ENCODE data around the gene NPHS1.

Gene NPHS1

DNA sequence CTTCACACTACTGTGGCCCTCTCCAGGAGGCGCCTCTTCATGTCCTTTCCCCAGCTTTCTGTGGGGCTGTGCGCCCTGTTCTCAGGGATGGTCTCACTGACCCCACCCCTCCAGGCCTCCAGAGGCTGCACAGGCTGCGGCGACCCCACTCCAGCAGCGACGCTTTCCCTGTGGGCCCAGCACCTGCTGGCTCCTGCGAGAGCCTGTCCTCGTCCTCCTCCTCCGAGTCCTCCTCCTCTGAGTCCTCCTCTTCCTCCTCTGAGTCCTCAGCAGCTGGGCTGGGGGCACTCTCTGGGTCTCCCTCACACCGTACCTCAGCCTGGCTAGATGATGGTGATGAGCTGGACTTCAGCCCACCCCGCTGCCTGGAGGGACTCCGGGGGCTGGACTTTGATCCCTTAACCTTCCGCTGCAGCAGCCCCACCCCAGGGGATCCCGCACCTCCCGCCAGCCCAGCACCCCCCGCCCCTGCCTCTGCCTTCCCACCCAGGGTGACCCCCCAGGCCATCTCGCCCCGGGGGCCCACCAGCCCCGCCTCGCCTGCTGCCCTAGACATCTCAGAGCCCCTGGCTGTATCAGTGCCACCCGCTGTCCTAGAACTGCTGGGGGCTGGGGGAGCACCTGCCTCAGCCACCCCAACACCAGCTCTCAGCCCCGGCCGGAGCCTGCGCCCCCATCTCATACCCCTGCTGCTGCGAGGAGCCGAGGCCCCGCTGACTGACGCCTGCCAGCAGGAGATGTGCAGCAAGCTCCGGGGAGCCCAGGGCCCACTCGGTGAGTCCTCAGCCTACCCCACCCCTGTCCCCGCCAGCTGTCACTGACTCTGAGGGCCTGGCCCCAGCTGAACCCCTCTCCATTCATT lies 65.8 kb downstream of the NPHS1 start:
- DNase-seq: no peak

DNA sequence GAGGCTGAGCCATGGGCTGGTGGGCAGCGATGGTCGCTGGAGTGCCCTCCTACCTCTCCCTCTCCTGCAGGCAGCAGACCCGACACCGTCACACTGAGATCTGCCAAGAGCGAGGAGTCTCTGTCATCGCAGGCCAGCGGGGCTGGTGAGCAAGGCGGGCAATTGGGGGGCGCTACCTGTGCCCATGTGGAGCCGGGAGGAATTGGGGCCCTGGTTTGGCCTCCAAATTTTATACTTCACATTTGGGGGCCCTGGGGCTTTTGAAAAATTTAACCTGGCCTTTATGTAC lies 67.0 kb downstream of the NPHS1 start:
- DNase-seq: no peak

GRCh38 chr19:35784503-35785338 lies 67.6 kb downstream of the NPHS1 start:
- DNase-seq: no peak

DNA sequence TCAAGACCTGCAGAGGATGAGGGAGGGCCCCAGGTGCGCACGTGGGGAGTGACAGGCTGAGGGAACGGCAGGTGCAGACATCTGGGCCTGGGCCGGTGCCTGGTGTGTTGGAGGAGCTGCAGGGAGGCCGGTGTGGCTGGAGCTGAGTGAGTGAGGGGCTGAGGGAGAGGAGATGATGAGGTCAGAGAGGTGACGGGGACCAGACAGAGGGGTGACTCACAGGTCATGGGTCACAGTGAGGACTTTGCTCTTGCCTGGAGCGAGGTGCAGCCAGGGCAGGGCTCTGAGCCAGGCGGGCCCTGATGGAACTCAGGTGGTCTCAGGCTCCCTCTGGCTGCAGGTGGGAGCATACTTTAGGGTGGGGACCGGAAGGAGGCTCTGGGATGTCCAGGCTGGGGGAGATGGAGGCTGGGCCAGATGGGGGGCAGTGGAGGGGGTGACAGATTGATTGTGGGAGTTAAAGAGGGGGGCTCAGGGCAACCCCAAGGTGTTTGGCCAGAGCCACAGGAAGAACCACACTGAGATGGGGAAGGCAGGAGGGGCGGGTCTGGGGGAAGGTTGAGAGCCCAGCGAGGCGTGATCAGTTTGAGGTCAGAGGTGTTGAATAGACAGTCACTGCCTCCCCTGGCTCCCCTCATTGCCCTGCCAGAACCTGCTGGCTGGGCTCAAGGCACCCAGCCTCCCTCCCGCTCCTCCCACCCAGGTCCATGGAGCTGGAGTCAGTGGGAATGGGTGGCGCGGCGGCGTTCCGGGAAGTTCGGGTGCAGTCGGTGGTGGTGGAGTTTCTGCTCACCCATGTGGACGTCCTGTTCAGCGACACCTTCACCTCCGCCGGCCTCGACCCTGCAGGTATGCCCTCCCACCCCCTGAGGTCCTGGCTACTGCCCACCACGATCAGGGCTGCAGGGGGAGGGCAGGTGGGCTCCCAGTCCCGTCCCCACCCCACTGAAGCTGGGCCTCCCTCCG lies 68.6 kb downstream of the NPHS1 start:
- no peak for DNase-seq

DNA sequence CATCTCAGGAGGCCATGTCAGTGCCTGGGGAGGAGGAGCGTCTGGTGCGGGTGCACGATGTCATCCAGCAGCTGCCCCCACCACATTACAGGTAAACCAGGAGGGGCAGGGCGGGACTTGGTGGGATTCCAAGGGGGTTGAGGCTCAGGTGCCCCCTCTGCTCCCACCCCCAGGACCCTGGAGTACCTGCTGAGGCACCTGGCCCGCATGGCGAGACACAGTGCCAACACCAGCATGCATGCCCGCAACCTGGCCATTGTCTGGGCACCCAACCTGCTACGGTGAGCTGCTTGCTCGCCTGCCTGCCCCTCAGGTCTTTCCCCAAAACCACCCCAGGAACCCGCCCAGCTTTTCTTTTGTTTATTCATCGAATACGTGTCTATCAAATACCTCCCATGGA lies 69.7 kb downstream of the NPHS1 start:
- DNase-seq: no peak

- no peak for DNase-seq
Observed at GRCh38 chr19:35781650-35782049, 70.7 kb downstream of the NPHS1 start.

- DNase-seq: no peak
Observed at GRCh38 chr19:35780717-35781116, 71.6 kb downstream of the NPHS1 start.

DNA sequence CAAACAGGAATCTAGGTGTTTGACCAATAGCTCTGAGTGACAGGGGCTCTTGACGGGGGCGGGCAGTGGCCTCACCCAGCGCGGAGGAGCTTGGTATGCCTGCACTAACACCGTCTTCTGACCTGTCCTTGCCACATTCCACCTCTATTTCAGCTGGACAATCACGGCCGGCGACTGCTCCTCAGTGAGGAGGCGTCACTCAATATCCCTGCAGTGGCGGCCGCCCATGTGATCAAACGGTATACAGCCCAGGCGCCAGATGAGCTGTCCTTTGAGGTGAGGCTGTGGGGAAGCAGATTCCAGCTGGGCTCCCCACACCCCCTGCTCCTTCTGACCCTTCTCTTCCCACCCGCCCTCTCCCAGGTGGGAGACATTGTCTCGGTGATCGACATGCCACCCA lies 72.2 kb downstream of the NPHS1 start:
- no peak for DNase-seq

DNA sequence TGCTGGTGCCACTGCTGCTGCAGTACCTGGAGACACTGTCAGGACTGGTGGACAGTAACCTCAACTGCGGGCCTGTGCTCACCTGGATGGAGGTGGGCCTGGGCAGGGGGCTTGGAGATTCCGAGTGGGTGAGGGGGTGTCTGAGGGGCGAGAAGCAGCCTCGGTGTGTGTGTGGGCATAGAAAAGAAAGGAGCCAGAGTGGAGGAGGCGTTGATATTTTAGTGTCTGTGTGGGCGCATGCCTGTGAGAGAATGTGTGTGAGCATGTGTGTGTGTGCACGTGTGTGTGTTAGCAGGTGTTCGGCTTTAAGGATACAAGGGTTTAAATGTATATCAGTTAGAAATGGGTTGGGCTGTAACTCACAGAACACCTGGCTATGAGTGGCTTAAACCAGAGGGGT lies 73.3 kb downstream of the NPHS1 start:
- no peak for DNase-seq

- no peak for DNase-seq
Observed at GRCh38 chr19:35777961-35778360, 74.3 kb downstream of the NPHS1 start.

GRCh38 chr19:35777086-35777841 lies 75.0 kb downstream of the NPHS1 start:
- no peak for DNase-seq

DNA sequence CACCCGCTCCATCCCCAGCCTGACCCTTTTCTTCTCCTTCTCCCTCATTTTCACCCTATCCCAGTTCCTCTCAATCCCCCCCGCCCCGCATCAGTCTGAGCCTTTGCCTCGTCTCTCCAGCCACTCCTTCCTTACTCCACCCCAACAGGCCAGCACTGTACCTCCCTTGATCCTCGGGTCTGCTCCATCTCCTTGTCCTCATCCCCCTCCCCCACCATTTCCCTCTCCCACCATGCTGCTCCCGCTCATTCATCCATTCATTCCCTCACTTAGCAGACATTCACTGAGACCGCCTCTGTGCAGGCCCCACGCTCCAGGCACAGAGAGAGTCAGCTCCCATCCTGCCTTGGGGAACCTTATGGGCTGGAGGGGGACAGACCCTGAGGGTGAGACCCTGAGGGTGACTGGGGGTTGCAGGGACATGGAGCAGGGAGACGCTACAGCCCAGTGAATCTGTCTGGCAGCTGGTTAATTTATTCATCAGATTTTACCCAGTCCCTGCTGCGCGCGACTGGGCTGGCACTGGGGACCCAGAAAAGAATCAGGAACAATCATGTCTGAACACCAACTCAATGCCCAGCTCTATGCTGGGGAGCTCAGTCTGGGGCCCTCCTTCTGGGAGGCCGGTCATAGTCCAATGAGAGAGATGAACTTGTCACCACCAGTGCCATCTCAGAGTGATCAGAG lies 76.1 kb downstream of the NPHS1 start:
- DNase-seq: no peak

All from activated T-cell treated with anti-CD3 and anti-CD28 coated beads for 4 hours (primary cell).